RKO (cell line): Measurements from ENCODE around the gene EMID1.
"Not testable (repeated sequence)": the region's sequence is repeated elsewhere in the genome, so short reads cannot be mapped to it uniquely, and the experiment has no call there.

Source experiments
- DNase-seq: peaks from one replicate; pipeline ENCODE4 v3.0.0-alpha.2; 2016; ENCODE audit warnings: low spot score

EMID1 gene

DNA sequence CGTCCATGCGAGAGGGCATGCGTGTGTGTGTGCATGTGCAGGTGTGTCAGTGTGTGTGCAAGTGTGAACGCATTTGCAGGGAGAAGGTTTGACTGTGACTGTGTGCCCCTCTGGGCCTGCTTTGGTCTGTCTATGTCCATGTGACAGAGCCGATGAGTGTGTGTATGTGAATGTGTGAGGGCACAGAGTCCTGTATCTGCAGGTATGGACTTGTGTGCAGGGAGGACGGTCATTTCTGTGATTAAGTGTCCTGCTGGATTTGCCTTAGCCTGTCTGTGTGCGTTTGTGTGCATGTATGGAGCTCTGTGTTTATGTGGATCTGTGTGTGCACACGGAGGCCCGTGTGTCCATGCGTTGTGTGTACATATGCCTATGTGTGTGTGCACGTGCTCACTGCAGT is 5.4 kb downstream of the EMID1 start:
- no peak for DNase-seq

GRCh38 chr22:29211466-29211865 is 5.8 kb downstream of the EMID1 start:
- no peak for DNase-seq

DNA sequence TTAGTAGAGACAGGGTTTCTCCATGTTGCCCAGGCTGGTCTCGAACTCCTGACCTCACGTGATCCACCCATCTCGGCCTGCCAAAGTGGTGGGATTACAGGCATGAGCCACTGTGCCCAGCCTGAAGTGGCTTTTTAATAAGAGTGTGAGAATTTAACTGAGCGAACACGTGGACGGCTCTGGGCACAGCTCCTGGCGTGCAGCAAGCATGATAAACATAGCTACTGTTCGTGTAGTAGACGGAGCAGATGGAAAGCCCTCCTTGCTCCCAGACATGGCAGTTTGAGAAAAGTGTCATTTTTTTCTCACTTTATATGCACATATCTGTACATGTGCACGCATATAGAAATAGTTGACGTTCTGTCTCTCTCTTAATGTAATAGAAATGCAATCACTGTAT is 7.0 kb downstream of the EMID1 start:
- DNase-seq: no peak

DNA sequence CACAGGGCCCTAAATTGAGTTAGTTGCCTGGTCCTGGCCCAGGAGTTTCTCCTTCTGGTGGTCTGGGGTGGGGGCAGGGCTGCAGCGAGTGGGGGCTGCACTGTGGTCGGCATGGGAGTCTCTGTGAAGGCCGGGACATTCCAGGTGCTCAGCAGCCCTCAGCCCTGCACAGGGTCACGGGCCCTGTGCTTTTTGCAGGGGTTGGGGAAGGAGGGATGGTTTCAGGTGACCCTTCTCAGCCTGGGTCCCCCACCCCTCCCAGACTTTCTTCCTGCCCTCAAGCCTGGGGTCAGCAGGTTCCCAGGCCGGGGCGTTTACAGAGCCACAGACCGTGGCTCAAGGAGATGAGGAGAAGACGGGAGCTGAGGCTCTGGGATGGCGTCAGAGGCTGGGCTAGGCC is 7.8 kb downstream of the EMID1 start:
- DNase-seq: no peak

DNA sequence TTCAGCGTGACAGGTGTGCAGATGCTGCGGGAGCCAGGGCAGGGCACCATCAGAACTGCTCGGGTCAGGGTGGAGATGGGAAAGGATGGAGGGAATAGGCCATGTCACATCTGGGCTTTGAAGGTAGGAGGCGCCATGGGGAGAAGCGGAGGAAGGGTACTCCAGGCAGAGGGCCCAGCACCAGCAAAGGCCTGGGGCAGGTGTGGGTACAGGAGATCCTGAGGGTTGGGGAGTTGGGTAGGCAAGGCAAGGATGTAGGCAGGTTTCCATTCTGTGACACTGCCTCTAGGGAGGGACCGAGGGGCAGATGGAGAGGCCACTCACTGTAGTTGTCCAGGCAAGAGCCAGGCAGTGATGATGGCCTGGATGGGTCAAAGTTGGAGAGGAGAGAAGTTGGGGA is 8.5 kb downstream of the EMID1 start:
- no peak for DNase-seq

DNA sequence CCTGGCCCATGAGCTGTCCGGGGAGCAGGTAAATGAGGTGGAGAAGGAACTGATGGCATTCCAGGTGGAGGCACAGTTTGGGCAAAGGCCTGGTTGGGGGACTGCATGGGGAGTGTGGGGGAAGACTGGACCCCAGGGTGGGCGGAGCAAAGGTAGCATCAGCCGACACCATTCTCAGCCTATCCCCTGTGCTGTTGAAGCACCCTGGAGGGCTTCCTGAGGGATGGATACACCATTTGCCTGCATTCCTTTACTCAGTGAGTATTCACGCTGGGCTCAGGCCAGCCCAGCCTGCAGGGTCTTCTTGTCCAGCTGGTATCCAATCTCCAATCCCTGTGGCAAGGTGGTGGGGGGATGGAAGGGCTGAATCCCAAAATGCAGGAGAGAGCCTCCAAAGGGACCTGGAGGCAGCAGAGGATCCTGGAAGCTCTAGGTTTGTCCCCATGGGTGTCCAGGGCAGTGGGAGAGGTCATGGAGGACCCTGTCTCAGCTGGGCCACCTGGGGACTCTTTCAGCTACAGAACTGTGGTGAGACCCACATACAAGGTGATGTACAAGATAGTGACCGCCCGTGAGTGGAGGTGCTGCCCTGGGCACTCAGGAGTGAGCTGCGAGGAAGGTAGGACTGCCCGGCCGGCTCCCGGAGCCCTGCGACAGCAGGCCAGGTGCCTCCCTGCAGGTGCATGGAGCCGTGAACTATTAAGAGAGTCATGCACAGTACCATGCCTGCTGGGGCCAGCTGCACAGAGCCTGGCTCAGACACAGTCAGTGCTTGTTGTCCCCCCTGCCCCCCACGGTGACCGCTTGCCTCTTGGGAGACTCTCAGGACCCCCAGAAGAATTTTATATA is 9.5 kb downstream of the EMID1 start:
- no peak for DNase-seq

- no peak for DNase-seq
These were observed 10.5 kb downstream of the EMID1 start for GRCh38 chr22:29216011-29216872.

GRCh38 chr22:29216873-29217666 is 11.4 kb downstream of the EMID1 start:
- no peak for DNase-seq

DNA sequence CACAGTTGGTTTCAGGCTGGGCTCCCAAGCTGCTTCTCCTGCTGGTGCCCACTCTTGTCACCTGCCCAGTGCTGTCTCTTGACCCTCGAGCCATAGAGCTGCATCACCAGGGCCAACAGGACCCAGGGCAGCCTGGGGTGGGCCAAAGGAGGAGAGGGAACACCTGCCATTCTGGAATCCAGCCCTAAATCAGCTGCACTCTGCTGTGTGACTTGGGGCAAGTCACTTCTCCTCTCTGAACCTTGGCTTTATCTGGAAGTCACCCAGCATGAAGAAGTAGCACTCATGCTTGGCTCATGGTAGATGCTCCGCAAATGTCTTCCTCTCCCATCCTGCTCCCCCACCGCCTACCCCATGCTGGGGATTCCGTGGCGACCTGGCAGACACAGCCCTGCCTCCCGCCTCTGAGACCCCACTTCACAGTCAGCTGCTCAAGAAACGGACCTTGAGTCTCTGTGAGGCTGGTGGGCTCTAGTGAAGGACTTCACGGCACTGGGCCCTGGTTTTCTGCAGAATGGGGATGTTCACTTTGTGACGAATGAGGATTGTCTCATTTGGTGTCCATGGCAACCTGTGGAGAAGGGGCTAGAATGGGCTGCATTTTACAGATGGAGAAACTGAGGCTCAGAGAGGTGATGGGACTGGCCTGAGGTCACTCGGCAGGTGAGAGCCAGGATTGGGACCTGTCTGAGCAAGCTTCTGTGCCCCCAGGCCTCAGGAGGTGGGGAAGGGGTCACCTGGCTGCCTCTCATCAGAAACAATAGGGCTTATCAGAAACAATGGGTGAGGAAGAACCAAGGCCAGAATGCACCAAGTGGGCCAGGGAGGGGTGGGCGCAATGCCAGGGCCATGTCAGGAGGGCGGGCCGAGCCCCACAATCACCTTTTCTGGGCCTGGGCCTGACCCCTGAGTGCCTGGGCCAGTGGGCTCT is 12.4 kb downstream of the EMID1 start:
- no peak for DNase-seq

GRCh38 chr22:29218758-29219408 is 13.2 kb downstream of the EMID1 start:
- DNase-seq: no peak

DNA sequence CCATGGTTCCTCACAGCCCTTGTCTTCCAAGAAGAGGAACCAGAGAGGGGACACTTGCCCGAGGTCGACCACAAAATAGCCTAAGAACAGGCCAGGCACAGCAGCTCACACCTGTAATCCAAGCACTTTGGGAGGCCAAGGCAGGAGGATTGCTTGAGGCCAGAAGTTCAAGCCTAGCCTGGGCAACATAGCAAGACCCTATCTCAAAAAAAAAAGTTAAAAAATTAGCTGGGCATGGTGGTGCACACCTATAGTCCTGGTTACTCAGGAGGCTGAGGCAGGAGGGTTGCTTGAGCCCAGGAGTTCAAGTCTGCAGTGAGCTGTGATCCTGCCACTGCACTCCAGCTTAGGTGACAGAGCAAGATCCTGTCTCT is 13.7 kb downstream of the EMID1 start:
- not testable (repeated sequence) for DNase-seq

- DNase-seq: no peak
These were observed 14.4 kb downstream of the EMID1 start for GRCh38 chr22:29219881-29220670.

DNA sequence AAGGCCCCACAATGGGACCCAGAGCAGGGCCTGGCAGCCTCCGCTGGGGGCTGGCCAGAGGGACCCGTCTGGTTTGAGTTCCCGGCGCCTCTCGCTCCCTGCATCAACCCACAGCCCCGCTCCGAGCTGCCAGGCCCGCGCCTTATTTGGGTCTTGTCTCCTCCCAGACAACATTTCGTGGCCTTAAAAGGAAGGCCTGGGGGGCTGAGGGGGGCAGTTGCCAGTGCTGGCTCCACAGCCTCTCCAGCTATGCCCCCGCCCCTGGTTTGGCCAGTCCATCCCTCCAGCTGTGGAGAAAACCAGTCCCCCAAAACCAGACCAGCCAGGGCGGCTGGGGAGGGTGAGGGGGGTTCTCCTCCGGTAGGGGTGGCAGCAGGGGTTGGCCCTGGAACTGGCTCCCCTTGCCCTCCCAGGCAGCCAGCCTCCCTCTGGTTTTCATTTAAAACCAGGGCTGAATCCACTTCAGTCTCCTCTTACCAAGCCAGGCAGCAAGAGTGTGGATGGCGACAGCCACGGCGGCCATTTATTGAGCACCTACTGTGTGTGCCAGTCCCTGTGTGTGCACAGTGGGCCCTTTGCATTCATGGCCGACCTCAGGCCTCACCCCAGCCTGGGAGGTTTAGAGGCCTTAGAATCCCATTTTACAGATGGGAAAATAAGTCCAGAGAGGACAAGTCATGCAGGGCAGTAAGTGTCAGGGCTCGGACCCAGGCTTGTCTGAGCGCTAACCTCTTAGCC is 18.6 kb downstream of the EMID1 start:
- DNase-seq: no peak

- no peak for DNase-seq
These were observed 19.2 kb downstream of the EMID1 start for GRCh38 chr22:29224859-29225410.

GRCh38 chr22:29225422-29226090 is 19.9 kb downstream of the EMID1 start:
- no peak for DNase-seq

DNA sequence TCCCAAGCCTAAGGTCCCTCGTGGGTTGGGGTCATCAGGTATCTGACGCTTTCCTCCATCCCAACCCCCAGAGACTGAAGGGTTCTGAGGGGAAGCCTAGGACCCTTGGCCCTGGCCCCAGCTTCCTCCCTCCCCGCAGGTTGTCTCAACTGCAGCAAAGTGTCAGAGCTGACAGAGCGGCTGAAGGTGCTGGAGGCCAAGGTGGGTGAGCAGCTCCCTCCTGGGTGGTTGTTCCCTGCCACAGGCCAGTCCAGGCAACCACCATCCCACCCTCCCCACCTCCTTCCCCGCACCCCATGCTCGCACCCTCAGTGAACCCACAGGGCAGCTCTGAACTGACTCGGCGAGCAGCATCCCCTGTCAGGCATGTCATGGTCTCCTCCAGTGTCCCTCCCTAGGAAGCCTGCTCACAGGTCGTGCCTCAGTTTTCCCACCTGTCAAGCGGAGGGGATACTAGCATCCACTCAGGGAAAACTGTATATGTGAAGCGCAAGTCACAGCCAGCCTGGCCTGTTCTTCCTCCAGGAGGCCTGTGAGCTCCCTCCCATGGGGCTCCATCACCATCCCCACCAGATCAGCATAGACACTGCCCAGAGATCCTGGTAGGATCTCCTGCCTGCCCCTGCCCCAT is 20.8 kb downstream of the EMID1 start:
- DNase-seq: no peak

DNA sequence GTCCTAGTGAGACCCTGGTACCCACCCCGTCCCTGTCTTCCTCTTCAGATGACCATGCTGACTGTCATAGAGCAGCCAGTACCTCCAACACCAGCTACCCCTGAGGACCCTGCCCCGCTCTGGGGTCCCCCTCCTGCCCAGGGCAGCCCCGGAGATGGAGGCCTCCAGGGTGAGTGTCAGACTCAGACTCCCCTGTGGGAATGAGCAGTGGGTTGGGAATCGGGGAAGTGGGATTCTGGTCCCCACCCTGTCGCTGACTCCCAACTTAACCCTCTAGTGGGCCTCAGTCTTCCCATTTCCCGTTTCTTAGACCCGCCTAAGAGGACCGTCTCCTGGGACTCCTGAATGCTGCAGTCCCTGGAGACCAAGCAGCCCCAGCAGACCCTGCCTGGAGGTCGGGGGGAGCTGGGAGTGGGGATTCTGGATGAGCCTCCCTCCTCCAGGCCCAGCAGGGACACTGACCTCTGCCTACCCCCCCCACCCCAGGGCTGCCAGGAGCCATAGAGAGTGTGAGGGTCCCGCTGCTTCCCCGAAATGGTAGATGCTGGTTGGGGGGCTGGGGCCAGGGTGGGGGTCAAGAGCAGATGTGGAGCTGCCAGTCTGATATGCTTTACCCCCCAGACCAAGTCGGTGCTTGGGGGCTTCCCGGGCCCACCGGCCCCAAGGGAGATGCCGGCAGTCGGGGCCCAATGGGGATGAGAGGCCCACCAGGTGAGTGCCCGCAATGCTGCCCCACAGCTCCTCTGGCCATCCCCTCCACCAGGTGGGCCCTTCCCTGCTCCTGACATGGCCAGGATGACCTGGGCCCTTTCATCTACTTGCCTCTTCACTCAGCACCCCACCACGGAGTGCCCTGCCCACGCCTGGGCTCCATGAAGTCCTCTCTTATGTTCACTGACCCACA is 25.5 kb downstream of the EMID1 start:
- DNase-seq: no peak
